8988T (cell line): ENCODE measurements around the gene KCNC1.

Experiments used
- DNase-seq: peaks from one replicate; pipeline ENCODE4 v3.0.0; 2011

Gene KCNC1

DNA sequence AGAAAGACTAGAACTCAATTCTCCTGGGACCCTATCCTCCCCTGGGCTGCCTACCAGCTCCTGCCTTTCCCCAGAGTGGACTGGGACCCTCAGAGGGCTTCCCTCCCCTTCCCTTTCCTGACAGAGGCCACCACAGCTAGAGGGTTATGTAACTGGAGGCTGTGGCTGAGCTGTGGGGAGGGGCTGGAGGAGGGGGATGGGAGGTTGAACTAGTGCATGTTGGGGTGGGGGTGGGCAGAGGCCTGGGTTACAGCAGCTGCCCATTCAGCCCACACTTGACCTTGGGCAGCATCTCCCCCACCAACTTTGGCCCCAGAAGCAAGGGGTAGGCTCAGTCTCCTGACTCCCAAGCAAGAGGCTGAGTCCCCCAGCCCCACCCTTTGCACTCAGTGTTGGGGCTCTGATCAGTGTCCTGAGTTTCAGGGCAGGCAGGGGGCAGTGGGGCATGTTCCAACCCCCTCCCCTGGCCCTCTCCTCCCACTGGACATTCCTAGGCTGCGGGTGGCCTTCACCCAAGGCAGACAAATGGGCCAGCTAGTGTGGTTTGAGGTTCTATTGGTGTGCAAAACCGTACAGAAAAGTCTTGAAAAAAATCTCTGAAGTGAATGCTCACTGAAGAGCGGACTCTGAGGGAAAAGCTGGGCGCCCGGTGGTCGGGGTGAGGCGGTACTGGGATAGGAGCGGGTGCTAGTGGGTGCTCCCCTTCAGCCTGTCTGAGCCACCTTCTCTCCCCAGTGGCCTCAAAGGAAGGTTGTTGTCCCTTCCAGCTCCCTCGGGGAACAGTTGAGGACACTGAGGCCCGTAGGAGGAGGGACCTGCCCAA lies 3.8 kb downstream of the KCNC1 start:
- DNase-seq: no peak

DNA sequence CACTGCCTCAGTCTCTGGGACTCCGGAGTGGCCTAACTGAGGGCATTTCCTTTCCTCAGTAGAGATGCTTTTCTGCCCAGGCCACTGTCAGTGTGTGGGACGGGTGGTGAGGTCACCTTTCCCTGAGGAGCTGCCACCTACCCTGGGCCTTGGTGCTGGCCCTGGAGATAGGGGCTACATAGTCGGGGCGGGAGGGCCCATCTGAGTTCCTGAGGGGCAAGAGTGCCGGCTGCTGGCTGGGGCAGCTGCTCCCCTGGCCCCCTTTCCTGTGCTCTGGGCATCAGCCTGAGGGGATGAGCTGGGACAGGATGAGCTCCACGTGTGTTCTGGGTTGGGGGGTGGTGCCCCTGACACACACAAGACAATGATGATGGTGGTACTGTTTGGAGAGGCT lies 5.4 kb downstream of the KCNC1 start:
- no peak for DNase-seq

DNA sequence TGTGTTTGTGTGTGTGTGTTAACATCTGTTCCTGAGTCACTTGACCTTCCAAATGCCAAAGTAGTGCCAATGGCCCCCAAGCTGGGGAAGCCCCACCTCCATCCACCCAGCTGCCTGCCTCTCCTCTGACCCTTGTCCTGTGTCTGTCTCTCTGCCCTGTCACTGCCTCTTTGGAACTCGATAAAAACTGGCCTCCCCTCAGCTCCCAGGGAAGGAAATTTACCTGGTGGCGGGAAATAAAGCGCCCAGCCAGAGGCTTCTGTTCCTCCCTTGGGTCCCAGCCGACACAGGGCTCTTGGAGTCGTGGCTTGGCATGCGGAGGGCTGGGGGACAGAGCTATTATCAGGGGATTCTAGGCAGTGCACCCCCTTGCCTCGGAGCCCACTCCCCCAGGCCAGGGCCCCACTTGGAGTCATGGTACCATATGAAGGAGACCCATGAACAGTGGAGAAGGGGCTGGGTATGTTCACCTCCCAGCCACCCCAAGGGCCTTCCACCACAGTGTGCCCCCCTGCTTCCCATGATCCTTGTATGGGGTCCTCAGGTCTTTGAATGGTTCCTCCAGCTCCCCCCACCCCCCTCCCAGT lies 6.2 kb downstream of the KCNC1 start:
- no peak for DNase-seq

DNA sequence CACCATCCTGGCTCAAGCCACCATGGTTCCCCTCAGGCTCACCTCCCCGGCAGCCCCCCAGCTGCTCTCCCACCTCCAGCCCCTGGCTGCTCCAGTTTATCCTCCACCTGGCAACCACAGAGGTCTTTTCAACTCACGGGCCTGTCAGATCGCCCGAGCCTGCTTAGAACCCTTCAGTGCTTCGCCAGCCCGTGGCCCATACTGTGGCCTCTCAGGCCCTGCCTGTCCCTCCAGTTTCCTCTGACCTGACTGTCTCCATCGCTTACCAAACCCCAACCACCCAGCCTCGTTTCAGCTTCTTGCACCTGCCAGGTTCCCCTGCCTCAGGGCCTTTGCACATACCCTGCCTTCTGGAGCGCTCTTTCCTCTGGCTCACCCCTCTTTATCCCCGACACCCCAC lies 6.9 kb downstream of the KCNC1 start:
- no peak for DNase-seq

DNA sequence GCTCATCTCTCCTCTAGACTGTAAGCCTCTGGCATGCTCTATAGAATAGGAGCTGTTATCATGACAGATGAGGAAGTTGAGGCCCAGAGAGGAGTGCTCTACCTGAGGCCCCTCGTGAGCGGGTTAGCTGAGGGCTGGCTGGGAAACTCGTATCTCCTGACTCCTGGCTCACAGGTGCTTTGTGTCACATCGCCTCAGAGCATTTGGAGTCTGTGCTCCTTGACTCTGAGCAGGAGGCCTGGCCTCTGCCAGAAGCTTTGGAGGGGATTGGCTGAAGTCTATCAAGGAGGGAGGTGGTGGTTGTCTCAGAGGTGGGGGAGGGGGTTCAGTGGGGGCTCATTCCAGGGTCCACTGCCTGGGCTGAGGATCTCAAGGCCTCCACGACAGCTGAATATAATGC lies 7.4 kb downstream of the KCNC1 start:
- DNase-seq: no peak

DNA sequence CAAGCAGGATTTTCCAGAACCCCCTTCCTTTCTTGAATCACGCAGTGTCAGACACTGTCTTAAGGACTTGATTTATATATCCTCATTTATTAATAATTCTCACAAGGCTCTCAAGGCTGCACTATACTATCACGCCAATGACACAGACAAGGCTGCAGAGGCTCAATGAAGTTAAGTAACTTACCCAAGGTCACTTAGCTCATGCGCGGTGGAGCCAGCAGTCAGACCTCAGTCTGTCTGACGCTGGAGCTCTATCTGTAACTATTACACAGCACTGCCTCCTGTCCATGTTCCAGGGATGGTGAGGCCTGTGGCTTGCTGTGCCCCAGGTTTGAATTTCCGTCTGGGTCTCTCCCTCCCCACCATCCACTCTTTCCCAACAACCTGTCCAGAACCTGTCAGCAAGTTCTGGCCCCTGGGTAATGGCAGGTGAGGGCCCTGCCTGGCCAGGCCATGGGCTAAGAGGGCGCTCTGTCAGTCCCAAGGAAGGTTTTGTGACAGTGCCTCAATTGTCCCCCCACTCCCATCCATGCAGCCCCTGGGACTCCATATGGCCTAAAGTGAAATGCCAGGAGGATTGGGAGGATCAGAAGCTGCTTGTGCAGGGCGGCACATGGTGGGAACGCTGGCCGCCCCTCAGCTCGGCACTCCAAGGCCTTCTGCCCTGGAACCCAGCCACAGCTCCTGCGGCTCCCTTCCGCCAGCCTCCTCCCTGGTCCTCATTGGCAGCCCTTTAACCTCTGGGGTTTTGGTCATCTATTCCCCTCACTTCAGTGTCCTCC lies 8.6 kb downstream of the KCNC1 start:
- no peak for DNase-seq

DNA sequence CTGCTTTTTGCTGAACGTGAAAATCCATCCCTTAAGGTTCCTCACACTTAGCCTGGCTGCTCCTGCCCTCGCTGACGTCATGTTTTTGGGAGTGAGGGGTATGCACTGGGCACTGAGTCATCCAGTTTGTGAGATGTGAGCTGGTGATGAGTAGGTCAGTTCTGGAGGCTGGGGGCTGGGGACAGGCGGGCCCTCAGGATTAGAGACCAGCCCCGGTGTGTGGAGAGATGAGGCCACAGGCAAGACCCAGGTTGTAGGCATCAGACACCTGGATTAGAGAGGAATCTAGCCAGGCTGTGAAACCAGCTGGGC lies 9.2 kb downstream of the KCNC1 start:
- no peak for DNase-seq

DNA sequence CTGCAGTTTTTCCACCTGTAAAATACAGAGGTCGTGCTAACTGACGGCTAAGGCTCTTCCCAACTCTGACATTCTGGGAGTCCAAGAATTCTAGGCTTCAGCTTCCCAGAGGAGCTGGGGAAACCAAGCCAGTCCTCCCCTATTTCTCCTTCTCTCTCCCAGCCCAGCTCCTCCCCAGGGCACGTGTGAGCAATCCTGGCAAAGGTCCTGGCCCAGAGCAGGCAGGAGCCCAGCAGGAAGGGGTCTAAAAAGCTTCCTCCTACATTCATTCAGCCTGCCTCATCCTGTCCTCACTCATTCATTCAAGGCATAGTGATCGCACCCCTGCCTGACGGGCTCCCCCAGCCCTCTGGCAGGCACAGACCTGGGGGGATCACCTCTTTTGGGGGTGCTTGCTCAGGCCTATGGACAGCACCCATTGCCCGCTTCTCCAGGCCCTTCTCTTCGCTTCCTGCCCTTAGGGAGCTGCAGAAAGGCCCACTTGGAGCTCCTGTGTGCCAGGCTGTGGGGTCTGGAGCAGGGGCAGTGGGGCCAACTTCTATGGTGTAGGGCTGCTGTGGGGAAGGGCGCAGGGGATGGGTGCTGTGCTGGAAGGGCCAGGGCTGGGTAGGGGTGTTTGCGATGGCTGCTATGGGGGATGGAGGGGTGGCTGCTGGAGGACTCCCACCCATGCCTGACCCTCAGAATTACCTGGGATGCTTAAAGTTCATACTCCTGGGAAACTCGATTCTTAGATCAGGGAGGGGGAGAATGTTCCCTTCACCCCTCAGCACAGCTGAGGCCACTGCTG lies 9.8 kb downstream of the KCNC1 start:
- DNase-seq: no peak

DNA sequence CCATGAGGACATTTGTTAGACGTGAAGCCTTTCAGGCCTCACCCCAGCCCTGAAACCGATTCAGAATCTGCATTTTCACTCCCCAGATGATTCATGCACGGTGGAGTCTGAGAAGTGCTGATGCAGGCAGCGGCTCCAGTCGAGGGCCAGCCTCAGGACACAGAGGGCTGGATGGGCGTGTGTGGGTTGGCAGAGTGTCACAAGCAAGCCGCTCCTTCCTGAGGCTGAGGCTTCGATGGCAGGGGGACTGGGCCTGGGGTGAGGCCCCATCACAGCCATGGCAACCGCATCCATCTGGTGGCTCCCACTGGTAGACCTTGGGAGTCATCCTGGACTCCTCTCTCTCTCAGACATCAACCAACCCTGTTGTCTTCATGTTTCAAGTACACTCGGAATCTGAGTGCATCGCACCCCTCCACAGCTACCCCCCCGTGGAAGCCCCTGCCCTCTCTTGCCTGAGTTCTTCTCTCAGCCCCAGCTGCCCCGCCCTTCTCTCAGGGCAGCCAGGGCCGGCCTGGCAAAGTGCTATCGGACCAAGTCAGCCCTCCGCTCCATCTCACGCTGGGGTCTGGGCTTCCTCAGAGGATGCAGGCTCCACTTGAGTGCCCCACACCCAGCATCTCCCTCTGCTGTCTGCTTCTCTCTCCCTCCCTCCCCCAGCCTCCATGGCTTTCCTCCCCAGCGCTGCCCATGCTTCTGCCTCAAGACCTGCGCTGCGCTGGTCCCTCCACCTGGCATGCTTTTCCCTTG lies 10.6 kb downstream of the KCNC1 start:
- no peak for DNase-seq

DNA sequence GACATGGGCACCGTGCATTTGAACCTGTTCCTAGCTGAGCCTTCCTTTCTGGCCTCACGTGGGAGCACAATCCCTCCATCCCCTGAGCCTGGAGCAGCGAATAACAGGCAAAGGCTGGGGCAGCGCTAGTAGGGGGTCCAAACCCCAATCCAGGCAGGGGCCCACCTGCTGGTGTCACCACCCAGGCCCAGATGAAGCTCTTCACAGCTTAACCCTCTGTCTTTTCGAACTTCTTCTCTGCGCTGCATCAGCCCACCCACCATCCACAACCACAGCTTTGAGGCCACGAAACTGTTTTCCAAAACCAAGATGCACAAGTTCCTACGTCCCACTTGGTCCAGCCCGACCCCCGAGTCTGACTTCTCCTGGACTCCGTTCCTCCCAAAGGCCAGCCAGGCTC lies 11.5 kb downstream of the KCNC1 start:
- no peak for DNase-seq

DNA sequence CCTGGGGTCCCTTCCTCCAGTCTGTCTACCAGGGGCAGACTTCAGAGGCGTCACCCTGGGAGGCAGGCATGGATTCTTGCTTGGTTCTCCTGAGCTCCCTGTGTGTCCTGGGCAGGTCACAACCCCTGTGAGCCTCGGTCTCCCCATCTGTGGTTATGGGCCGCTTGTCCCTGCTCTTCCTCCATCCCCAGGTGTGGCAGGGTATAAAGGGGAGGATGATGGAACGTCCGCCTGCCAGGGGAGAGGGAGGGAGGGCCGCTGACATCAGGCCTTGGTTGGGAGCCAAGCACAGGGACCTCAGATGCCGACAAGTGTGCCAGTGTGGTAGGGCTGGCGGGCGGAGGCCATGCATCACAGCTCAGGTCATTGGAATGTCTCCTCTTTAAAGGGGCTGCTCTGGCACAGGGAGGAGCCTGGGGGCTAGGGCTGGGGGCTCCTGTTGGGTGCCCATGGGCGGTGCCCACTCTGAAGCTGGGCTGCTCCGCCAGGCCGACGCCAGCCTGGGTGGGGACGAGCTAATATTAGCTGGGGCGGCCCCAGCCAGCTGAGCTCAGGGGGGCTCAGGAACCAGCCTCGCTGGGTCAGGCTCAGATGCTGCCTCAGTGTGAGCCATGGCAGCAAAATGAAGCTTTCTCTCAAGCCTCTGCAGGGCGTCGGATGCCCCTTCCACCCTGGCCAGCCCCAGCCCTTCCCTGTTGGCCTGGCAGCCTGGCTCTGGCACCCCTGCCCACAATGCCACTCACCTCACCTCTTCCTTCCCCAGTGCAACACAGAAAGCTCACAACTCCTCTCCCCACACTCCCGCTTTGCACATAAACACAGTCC lies 12.8 kb downstream of the KCNC1 start:
- no peak for DNase-seq

DNA sequence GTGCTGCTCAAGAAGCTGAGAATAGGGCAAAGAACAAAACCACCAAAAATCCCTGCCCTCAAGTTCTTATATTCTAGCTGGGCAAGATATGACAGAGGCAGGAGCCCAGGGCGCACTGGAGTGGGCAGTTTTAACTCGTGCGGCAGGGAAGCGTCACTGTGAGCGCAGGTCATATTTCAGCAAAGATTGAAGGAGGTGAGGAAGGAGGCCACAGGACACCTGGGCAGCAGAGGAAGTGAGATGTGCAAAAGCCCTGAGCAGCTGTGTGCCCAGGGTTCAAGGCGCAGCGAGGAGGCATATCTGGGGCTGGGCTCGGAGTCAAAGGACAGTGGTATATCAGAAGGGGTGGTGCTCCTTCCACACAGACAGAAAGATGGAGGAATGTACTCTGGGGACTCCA lies 13.5 kb downstream of the KCNC1 start:
- DNase-seq: no peak

DNA sequence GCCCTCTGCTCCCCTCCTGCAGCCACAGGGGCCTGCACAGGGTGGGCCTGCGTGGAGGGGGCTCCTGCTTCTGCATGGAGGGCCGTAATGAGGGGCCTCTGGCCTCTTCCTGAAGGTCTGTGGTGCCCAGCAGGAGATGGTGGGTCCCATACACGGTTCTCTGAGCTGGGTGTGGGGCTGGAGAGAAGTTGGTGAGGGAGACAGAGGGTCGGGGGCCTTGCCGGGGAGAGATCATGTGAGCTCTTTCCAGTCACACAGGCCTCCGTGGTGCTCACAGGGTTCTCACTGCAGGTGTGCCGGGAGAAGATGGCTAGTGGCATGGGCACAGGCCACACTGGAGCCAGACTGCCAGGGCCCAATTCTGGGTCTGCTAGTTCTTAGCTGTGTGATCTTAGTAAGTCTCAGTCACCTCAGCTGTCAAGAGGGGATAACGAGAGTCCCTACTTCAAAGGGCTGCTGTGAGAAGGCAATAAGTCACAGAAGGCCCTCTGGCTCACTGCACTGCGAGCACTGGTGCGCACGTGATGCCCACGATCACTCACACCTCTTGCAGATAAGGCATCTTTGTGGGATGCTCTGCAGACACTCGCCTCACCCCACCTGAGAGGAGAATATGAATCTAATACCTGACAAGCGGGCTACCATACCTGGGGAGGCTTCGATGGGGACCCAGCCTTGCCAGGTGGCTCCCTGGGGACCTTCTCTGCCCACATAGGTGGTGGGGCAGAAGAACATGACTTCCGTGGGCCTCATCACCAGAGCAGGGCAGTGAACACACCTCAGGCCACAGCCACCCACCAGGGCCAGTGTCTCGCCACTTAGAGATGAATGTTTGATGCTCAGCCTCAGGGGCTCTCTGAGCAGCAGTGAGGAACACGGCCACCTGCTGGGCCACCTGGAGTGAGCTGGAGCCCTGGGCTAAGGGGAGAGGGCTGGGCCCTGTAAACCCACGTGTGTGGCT lies 14.5 kb downstream of the KCNC1 start:
- no peak for DNase-seq

DNA sequence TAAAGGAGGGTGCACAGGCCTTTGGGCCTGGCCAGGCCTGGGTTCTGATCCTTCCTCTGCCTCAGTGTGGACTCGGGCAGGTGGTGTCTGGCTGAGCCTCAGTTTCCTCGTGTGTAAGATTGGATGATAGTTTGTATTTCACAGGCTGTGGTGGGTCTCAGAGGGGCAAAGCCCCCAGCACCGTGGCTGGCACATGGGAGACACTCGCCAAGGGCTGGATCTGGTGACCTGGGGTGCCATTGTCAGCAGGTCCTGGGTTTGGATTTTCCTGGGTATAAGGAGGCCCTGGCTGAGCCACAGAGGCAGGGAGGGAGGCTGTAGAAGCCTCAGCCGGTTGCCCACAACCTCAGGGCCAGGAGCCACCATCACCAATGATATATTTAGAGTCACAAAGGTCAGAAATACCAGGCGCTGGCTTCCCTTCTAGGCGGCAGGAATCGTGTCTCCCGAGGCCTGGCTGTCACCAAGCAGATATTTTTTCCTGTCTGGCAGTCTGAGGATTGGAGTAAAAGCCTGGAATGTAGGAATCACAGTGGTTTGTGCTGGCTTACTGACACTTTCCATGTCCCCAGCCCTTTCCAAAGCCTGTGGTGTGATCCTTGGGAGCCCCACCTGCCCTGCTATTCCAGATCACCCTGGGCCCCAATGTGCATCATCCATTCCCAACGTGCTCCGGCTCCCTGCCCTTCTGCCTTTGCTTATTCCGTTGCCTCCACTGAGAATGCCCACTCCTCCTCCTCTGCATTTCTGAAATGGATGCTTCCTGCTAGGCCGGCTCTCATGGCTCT lies 15.6 kb downstream of the KCNC1 start:
- no peak for DNase-seq

DNA sequence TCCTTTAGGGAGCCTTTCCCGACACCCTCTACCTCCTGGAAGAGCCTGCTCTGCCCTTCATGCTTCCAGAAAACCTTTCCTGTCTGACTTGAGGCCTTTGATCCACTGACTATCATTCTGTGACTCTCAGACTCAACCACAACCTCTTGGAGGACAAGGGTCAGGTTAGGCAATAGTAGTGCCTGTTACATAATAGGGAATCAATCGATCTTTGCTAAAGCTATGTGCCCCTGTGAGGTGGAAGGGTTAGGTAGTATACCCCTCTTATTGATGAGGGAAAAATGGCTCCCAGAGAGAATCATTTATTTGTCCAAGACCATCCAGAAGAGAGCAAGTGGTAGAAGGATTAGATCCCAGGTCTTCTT lies 16.2 kb downstream of the KCNC1 start:
- DNase-seq: no peak

DNA sequence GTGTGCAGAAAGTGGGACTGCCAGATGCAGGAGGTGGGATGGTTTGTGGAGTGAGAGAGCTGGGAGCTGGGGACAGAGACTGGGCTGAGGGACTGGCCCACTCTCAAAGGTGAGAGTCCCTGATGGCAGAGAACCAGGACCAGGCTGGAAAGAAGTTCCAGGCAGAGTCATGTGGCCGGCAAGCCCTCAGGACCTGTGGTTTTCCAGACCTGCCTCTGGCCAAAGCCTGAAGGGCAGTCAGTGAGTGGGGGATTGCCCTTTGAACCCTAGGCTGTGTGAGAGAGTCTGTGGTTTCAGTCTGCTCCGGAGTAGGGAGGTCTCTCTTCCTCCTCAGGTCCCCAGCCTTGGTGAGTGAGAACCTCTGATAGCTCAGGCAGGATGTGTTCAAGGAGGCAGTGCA lies 17.0 kb downstream of the KCNC1 start:
- DNase-seq: no peak

DNA sequence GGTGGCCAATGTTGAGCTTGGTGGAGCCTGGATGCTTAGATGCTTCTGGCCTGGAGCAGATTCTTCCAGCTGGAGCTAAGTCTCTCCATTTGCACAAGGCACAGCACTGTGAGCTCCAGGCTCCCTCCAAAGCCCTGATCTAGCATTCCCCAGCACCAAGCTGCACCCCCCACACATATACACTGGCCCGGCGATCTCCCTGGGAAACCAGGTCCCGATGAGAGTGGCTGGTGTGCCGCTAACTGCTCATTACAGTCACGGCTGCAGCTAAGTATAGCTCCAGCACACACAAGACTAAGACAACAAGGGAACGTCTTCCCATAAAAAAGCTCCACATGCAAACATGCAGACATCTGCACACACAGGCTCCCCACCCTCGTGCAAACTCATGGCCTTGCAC lies 17.6 kb downstream of the KCNC1 start:
- no peak for DNase-seq

DNA sequence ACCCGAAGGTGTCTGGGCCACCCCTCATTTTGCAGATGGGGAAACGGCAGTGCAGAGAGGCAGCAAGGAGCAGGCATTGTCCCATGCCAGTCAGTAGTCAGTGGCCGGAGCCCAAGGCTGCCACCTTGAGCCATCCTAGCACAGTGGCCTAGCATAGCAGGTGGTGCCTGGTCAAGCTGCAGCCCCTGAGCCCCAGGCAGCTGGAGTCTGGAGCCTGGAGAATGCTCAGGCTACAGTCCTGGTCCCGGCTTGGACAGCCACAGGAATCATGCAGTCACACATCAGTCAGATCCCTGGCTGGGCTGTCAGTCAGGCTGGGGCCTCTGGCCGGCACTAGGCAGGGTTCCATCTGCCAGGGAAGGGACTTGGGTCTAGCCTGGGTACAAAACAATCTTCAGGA lies 18.6 kb downstream of the KCNC1 start:
- DNase-seq: no peak

DNA sequence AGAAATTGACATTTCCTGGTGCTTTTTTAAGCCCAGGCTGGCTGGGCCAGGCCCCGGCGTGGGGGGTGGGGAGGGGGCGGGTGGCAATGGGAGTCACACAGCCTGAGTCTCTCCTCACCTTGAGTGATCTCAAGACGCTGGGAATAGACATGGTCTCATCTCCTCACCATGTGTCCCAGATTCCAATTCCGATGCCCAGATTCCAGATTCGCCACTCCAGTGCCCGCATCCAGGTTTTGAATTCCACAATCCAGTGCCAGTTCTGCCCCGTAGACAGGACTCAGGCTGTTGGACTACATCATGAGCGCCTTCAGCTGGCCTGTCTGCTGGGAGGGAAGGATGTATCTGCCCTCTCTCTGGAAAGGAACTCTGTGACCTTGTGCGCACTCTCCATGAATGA lies 19.1 kb downstream of the KCNC1 start:
- DNase-seq: no peak

DNA sequence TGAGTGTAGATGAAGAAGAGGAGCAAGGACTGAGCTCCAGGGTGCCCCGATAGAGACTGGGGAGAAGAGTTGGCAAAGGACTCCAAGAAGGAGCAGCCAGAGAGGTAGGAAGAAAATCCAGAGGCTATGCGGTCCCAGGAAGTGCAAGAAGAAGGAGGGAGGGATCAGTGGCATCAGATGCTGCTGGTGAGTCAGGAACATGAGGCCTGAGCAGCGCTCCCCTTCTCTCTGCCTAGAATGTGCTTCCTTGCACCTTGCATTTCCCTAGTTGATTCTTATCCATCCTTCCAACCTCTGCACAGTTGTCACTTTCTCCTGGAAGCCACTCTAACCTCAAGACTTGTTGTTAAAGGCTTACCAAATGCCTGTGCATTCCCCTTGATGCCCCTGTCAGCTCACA lies 21.3 kb downstream of the KCNC1 start:
- DNase-seq: no peak
